Measurements from ENCODE around the gene NKX1-1. TPM values are rescaled to one million over a fixed set of nuclear protein-coding genes. Genes with fewer than 3 reads are reported as not detected.

Gene NKX1-1
- total and polyA plus RNA-seq, 8 donors: not detected

GRCh38 chr4:1362046-1362445 is 44.2 kb downstream of the NKX1-1 start:
- WGBS, 5 donors: 83 to 90% (median 89%) methylated on average over 10 of the region's 10 CpGs
- peaks cover 0 to 12% (median 0%) of the 10 kb centered on the region in 4 donors for H3K4me1 ChIP-seq
- DNase-seq: no peak
- H3K36me3 ChIP-seq: peaks cover 18 to 69% (median 64%) of the 10 kb centered on the region in 4 donors
- no peak overlapping the region for H3K27ac ChIP-seq
- no peaks in the 10 kb centered on the region for H3K9me3 ChIP-seq
- H3K4me3 ChIP-seq: no peak overlapping the region
- TF ChIP-seq CTCF (IDR thresholded peaks at IDR 0.05): no peak
- H3K27me3 ChIP-seq: no peaks in the 10 kb centered on the region
- intact Hi-C loops (cut with DNase I; ENCODE audit: low total_unique reads): no loop called here

- intact Hi-C loops (cut with DNase I; ENCODE audit: low total_unique reads): no loop called here
These were observed 44.8 kb downstream of the NKX1-1 start for GRCh38 chr4:1361431-1361830.

GRCh38 chr4:1360423-1361283 is 45.6 kb downstream of the NKX1-1 start:
- DNase-seq: no peak
- WGBS, 5 donors: 83 to 90% (median 87%) methylated on average over 6 to 29 of the region's 29 CpGs

More at GRCh38 chr4:1361431-1361830, 44.8 kb downstream of the NKX1-1 start:
- no peak overlapping the region for H3K27ac ChIP-seq
- no peak for DNase-seq
- H3K9me3 ChIP-seq: no peaks in the 10 kb centered on the region
- H3K4me1 ChIP-seq: peaks cover 0 to 13% (median under 1%) of the 10 kb centered on the region in 4 donors
- no peaks in the 10 kb centered on the region for H3K27me3 ChIP-seq
- WGBS, 5 donors: 71 to 89% (median 80%) methylated on average over 18 of the region's 18 CpGs
- no peak overlapping the region for H3K4me3 ChIP-seq
- H3K36me3 ChIP-seq: peaks cover 12 to 67% (median 62%) of the 10 kb centered on the region in 4 donors
- TF ChIP-seq POLR2AphosphoS5 (IDR thresholded peaks at IDR 0.05) (no peak), CTCF (IDR thresholded peaks at IDR 0.05) (no peak), POLR2A (IDR thresholded peaks at IDR 0.05) (no peak), EP300 (IDR thresholded peaks at IDR 0.05) (no peak)

GRCh38 chr4:1359976-1360375 is 46.3 kb downstream of the NKX1-1 start:
- peaks cover 0 to 13% (median 3%) of the 10 kb centered on the region in 4 donors for H3K4me1 ChIP-seq
- no peak for DNase-seq
- intact Hi-C loops (cut with DNase I; ENCODE audit: low total_unique reads): loop anchor here (10.0 kb wide), 2 partner anchors 225 to 275 kb away; no protein-coding TSS in a partner anchor
- 89 to 94% (median 92%) methylated on average over 14 to 16 of the region's 16 CpGs for WGBS, 5 donors
- no peak for TF ChIP-seq CTCF (IDR thresholded peaks at IDR 0.05)
- TF ChIP-seq EP300 (IDR thresholded peaks at IDR 0.05): no peak
- no peak for TF ChIP-seq POLR2AphosphoS5 (IDR thresholded peaks at IDR 0.05)
- no peak for TF ChIP-seq POLR2A (IDR thresholded peaks at IDR 0.05)
- no peaks in the 10 kb centered on the region for H3K9me3 ChIP-seq
- no peak overlapping the region for H3K4me3 ChIP-seq
- H3K27ac ChIP-seq: no peak overlapping the region
- H3K27me3 ChIP-seq: no peaks in the 10 kb centered on the region
- H3K36me3 ChIP-seq: peaks cover 23 to 68% (median 60%) of the 10 kb centered on the region in 4 donors

More at GRCh38 chr4:1360423-1361283, 45.6 kb downstream of the NKX1-1 start:
- Histone ChIP-seq H3K27ac (no peak overlapping the region), H3K36me3 (peaks cover 16 to 65% (median 60%) of the 10 kb centered on the region in 4 donors), H3K27me3 (no peaks in the 10 kb centered on the region), H3K4me3 (no peak overlapping the region), H3K4me1 (peaks cover 0 to 17% (median 3%) of the 10 kb centered on the region in 4 donors), H3K9me3 (no peaks in the 10 kb centered on the region)
- intact Hi-C loops (cut with DNase I; ENCODE audit: low total_unique reads): no loop called here
- TF ChIP-seq EP300 (IDR thresholded peaks at IDR 0.05) (no peak), POLR2AphosphoS5 (IDR thresholded peaks at IDR 0.05) (no peak), CTCF (IDR thresholded peaks at IDR 0.05) (no peak), POLR2A (IDR thresholded peaks at IDR 0.05) (no peak)
